Measurements from ENCODE around the gene TRAP1.

TRAP1 gene

DNA sequence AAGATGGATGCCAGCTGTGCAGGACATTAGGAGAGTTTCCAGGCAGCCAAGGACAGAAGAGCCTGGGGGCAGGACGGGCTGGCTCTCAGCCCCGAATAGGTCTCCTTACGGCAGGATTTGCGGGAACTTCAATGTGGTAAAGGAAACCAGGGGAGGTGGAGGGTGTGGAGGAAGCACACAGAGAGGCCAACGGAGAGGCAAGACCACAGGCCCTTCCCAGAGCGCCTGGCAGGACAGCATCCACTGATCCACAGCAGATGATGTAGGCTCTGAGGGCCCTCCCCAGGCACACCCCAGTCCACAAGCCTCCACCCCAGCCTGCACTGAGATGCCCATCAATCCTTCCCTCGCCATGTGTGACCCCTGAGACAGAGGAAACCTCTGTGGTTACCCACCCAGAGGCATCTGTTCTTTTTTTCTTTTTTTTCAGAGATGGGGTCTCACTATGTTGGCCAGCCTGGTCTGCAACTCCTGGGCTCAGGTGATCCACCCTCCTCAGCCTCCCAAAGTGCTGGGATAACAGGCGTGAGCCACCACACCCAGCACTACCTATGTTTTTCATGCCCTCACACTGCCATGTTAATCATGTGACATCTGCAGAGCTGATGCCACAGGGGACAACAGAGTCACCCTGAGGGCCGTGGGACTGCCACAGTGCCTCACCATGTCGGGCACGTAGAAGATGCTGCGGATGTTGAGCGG is 43.5 kb downstream of the TRAP1 start:
- POLR2A ChIA-PET (ENCODE audit: low non-redundant PET) = no interaction called here
- CTCF ChIA-PET = no interaction called here
- no peak overlapping the region for H3K27ac ChIP-seq
- TF ChIP-seq, protein P1, sequence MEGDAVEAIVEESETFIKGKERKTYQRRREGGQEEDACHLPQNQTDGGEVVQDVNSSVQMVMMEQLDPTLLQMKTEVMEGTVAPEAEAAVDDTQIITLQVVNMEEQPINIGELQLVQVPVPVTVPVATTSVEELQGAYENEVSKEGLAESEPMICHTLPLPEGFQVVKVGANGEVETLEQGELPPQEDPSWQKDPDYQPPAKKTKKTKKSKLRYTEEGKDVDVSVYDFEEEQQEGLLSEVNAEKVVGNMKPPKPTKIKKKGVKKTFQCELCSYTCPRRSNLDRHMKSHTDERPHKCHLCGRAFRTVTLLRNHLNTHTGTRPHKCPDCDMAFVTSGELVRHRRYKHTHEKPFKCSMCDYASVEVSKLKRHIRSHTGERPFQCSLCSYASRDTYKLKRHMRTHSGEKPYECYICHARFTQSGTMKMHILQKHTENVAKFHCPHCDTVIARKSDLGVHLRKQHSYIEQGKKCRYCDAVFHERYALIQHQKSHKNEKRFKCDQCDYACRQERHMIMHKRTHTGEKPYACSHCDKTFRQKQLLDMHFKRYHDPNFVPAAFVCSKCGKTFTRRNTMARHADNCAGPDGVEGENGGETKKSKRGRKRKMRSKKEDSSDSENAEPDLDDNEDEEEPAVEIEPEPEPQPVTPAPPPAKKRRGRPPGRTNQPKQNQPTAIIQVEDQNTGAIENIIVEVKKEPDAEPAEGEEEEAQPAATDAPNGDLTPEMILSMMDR (conservative IDR thresholded peaks at IDR 0.05; ENCODE audit: low read depth) = no peak
- no peak for DNase-seq (ENCODE audit: low spot score)

DNA sequence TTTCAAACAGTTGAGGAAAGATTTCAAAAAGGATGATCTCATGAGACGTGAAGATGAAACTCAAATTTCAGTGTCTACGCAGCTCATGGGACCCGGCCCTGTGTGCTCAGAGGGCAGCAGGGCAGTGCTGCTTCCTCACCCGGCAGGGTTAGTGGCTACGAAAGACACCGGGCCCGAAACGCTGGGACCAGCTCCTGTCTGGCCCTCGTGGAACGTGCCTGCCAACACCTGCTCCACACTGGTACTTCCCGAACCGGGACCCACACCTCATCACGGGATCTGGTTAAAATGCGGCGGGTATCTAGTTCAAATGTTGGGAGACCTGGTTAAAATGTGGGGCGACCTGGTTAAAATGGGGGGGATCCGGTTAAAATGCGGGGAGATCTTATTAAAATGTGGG is 44.1 kb downstream of the TRAP1 start:
- POLR2A ChIA-PET (ENCODE audit: low non-redundant PET) = no interaction called here
- CTCF ChIA-PET = no interaction called here
- H3K27ac ChIP-seq = no peak overlapping the region
- TF ChIP-seq, protein P1 (conservative IDR thresholded peaks at IDR 0.05; ENCODE audit: low read depth) = no peak
- no peak for DNase-seq (ENCODE audit: low spot score)

DNA sequence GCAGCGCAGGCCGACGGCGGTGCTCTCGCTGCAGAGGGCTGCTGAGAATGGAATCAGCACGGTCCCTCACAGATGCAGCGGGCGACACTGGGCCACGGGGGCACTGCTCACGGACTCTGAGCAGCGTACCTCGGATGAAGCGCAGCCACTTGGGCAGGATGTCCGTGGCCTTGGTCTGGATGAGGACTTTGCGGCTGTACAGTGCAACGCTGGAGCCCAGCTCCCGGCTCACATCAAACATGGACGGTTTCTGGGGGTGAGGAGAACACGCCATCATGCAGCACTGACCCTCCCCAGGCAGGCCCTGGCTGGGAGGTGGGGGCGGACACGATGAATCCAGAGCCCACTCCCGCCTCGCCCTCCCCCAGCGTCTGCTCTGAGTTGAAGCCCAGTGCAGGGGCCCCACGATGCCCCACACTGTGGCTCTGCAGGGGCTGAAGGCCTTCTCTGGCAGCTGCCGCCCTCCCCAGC is 44.7 kb downstream of the TRAP1 start:
- CTCF ChIA-PET = no interaction called here
- POLR2A ChIA-PET (ENCODE audit: low non-redundant PET) = no interaction called here
- no peak overlapping the region for H3K27ac ChIP-seq
- DNase-seq (ENCODE audit: low spot score) = no peak
- TF ChIP-seq, protein P1 (conservative IDR thresholded peaks at IDR 0.05; ENCODE audit: low read depth) = no peak

DNA sequence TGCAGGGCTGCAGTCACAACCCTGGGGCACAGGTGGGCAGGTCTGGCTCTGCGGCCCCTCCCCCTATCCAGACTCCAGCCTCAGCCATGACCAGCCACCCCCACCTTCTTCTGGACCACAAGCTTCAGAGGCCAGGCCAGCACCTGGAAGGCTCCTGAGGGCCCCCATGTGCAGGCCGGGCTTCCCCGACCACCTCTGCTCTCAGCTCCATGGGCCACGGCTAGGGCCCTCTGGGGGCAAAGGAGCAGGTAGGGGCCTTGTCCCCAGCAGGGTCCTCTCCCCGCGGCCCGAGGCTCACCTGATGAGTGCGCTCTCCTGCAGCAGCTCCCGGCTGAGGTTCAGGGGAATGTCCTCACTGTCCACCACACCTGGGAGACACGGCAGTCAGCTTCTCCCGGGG is 45.9 kb downstream of the TRAP1 start:
- no peak for DNase-seq (ENCODE audit: low spot score)
- CTCF ChIA-PET = no interaction called here
- POLR2A ChIA-PET (ENCODE audit: low non-redundant PET) = no interaction called here
- peak overlapping the region; percentile 19 for H3K27ac ChIP-seq
- TF ChIP-seq, protein P1 (conservative IDR thresholded peaks at IDR 0.05; ENCODE audit: low read depth) = no peak

DNA sequence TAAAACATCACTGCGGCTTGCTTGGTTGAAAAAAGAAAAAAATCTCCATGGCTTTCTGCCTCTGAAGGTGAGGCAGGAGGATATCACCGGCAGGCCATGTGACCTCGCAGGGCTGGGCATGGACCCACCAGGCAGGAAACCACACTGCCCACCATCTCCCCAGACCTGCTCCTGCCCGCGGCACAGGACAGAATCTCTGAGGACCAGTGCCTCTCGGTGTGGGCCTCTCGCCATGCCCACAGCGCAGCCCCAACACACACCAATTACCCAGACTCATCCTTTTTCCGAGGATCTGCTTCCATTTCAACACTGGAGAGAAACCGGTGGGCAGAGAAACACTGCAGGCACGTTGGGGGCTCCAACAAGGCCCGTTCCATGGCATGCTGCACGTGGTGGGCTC is 46.6 kb downstream of the TRAP1 start:
- ChIA-PET CTCF (interaction anchor here (0.7 kb wide), 1 partner anchor 19 kb away, joined by 3 read pairs; no protein-coding TSS in a partner anchor), POLR2A (ENCODE audit: low non-redundant PET) (no interaction called here)
- no peak overlapping the region for H3K27ac ChIP-seq
- TF ChIP-seq, protein P1 (conservative IDR thresholded peaks at IDR 0.05; ENCODE audit: low read depth) = no peak
- no peak for DNase-seq (ENCODE audit: low spot score)

DNA sequence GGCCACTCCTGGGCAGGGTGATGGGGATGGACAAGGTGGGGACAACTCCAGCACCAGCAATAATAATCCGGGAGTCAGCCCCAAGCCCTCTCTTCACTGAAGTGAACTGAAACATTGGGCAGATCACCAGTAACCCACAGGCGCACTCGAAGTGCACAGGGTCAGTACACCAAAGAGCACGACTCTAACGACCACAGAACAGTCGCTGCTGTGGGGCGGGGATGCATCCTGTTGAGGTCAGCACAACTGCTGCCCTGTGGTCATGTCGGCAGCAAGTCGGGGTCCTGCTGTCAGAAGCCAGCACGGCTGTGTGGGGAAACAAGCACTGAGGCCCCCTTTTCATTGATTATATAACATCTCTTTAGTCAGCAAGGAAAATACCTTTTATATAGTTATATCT is 48.2 kb downstream of the TRAP1 start:
- no peak for DNase-seq (ENCODE audit: low spot score)
- ChIA-PET CTCF (no interaction called here), POLR2A (ENCODE audit: low non-redundant PET) (no interaction called here)
- TF ChIP-seq, protein P1 (conservative IDR thresholded peaks at IDR 0.05; ENCODE audit: low read depth) = no peak
- no peak overlapping the region for H3K27ac ChIP-seq
